Naive thymus-derived CD4-positive, alpha-beta T cell (primary cell): ENCODE results near the gene ZNF107. TPM values are rescaled to one million over a fixed set of nuclear protein-coding genes. Genes with fewer than 3 reads are reported as not detected.
A peak's percentile ranks its signal among the peaks of the same experiment; 100 is the strongest.
"Not testable (repeated sequence)": the region's sequence is repeated elsewhere in the genome, so short reads cannot be mapped to it uniquely, and the experiment has no call there.

Experiments used
- ATAC-seq: fragments of 150-1000 bp; cut with Tn5 transposase; 2 replicates; pipeline ENCODE4 v1.10.0; 2021; ENCODE audit warnings: mild to moderate bottlenecking, moderate library complexity
- CTCF ChIA-PET: fragments of 350-600 bp; sonication (Branson Sonifier 250); formaldehyde crosslinking; loops from one replicate; lab custom pipeline; 2021; ENCODE audit warnings: antibody characterized with exemption; lab: Charles Lee
- POLR2A ChIA-PET: fragments of 350-600 bp; sonication (Branson Sonifier 250); formaldehyde crosslinking; loops from one replicate; lab custom pipeline; 2021; ENCODE audit warnings: antibody characterized with exemption, inconsistent platforms; lab: Charles Lee
- DNase-seq, 9 donors: peaks; one replicate each; pipeline versions ENCODE4 v3.0.0 to v3.0.0-alpha.2; 2020 to 2022; ENCODE audit warnings: mixed read lengths in 1 of 9
- H3K27ac ChIP-seq: one replicate; pipeline ENCODE4 v1.7.0; 2013; ENCODE audit warnings: mild to moderate bottlenecking, low read depth, low read length, moderate library complexity
- H3K27me3 ChIP-seq, 2 donors: one replicate each; pipeline ENCODE4 v1.7.0; 2013; ENCODE audit warnings: low read length in 2 of 2, mild to moderate bottlenecking in 2 of 2, moderate library complexity in 2 of 2; ENCODE audit not compliant: control insufficient read depth in 2 of 2, insufficient read depth in 2 of 2
- H3K36me3 ChIP-seq, 3 experiments: 1 replicate in 2 of 3; 2 replicates in 1 of 3; pipeline ENCODE4 v1.7.0; 2013; ENCODE audit warnings: low read length in 3 of 3, mild to moderate bottlenecking in 3 of 3, moderate library complexity in 1 of 3; ENCODE audit not compliant: insufficient read depth in 3 of 3, control insufficient read depth in 2 of 3
- H3K4me1 ChIP-seq, 2 donors: one replicate each; pipeline ENCODE4 v1.7.0; 2013; ENCODE audit warnings: low read length in 2 of 2, mild to moderate bottlenecking in 2 of 2, moderate library complexity in 1 of 2; ENCODE audit not compliant: control insufficient read depth in 2 of 2, insufficient read depth in 2 of 2
- H3K4me3 ChIP-seq: 2 replicates; pipeline ENCODE4 v1.7.0; 2013; ENCODE audit warnings: mild to moderate bottlenecking, low read length
- H3K9me3 ChIP-seq, 3 experiments: 1 replicate in 2 of 3; 2 replicates in 1 of 3; pipeline ENCODE4 v1.7.0; 2013; ENCODE audit warnings: low read length in 3 of 3; ENCODE audit not compliant: control insufficient read depth in 2 of 3
- H3K27ac Mint-ChIP-seq, 9 donors: one replicate each; pipeline ENCODE4 v1.8.0; 2020 to 2022; ENCODE audit warnings: mixed read lengths in 9 of 9, mild to moderate bottlenecking in 8 of 9, moderate library complexity in 5 of 9, inconsistent platforms in 2 of 9
- H3K27me3 Mint-ChIP-seq, 5 donors: one replicate each; pipeline ENCODE4 v1.8.0; 2021 to 2022; ENCODE audit warnings: mixed read lengths in 5 of 5, mild to moderate bottlenecking in 1 of 5
- H3K36me3 Mint-ChIP-seq, 5 donors: one replicate each; pipeline ENCODE4 v1.8.0; 2020 to 2022; ENCODE audit warnings: mixed read lengths in 5 of 5, mild to moderate bottlenecking in 3 of 5, inconsistent platforms in 1 of 5
- H3K4me1 Mint-ChIP-seq, 7 donors: one replicate each; pipeline ENCODE4 v1.8.0; 2020 to 2022; ENCODE audit warnings: mixed read lengths in 7 of 7, mild to moderate bottlenecking in 3 of 7, inconsistent platforms in 1 of 7
- H3K4me3 Mint-ChIP-seq, 10 donors: one replicate each; pipeline ENCODE4 v1.8.0; 2020 to 2022; ENCODE audit warnings: mild to moderate bottlenecking in 10 of 10, mixed read lengths in 10 of 10, moderate library complexity in 6 of 10, inconsistent platforms in 2 of 10
- H3K9me3 Mint-ChIP-seq, 11 donors: one replicate each; pipeline ENCODE4 v1.8.0; 2020 to 2022; ENCODE audit warnings: mixed read lengths in 11 of 11, mild to moderate bottlenecking in 4 of 11, inconsistent platforms in 1 of 11, moderate library complexity in 1 of 11
- intact Hi-C, 2 donors: fragments of 100-400 bp; cut with micrococcal nuclease; formaldehyde crosslinking; loops; one replicate each; pipeline ENCODE4 v1.15.1; 2023
- polyA plus RNA-seq, 2 donors: library from polyadenylated mRNA; unstranded; fragments of 300-500 nt; fragmentation: Illumina TruSeq; gene quantifications; one replicate each; pipeline ENCODE4 v1.2.3, GENCODE V29; 2021
- total RNA-seq, 6 experiments: library from RNA in 5 of 6; stranded (reverse) in 5 of 6; gene quantifications; 1 replicate in 5 of 6; 2 replicates in 1 of 6; pipeline ENCODE4 v1.2.3 and lab custom pipeline; 2021 to 2026

The ZNF107 gene
- total and polyA plus RNA-seq, 7 experiments from 2014 or later: 11.2 to 33.5 (median 15.6) TPM

DNA sequence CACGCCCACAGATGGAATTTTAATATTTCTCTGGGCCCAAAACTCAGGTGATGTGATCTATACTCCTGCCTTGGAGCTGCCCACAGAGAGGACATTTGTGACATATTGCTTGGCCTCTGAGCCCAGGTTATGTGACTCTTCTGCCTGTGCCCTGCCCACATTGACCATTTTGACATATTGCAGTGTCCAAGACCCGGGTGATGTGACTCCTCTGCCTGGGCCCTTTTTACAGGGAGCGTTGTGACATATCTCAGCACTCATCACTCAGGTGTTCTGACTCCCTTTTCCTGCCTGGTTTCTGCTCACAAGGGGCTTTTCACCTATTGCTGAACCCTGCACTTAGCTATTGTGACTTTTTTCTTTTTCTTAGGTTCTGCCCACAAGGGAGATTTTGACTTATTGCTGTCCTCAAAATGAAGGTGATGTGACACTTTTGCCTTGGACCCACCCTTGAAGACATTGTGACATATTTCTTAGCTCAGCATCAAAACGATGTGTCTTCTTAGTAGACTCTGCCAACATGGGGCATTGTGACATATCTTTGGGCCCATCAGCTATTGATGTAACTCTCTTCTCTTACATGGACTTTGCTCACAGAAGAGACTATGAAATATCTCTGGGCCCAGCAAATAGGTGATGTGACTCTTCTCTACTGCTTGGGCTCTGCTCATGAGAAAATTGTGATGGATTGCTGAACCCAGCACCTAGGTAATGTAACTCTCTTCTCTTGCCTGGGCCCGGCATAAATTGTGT lies 11.0 kb upstream of the ZNF107 start:
- DNase-seq: no peak
- no peak overlapping the region for H3K4me3 Mint-ChIP-seq
- H3K36me3 Mint-ChIP-seq: peaks cover 0 to 6% (median 2%) of the 10 kb centered on the region in 5 donors
- H3K4me3 ChIP-seq: no peak overlapping the region
- H3K9me3 Mint-ChIP-seq: peaks cover 0 to 35% (median 3%) of the 10 kb centered on the region in 11 donors
- CTCF ChIA-PET: interaction anchor here (0.8 kb wide), 1 partner anchor 1670 kb away, joined by 4 read pairs; no protein-coding TSS in a partner anchor
- H3K4me1 ChIP-seq: no peaks in the 10 kb centered on the region
- H3K27ac Mint-ChIP-seq: no peak overlapping the region
- no peak overlapping the region for H3K27ac ChIP-seq
- no peaks in the 10 kb centered on the region for H3K27me3 Mint-ChIP-seq
- H3K9me3 ChIP-seq: no peaks in the 10 kb centered on the region
- POLR2A ChIA-PET: no interaction called here
- intact Hi-C loops: no loop called here
- ATAC-seq: no peak
- peaks cover 0 to 6% (median 0%) of the 10 kb centered on the region in 7 donors for H3K4me1 Mint-ChIP-seq
- H3K36me3 ChIP-seq: no peaks in the 10 kb centered on the region
- H3K27me3 ChIP-seq: no peaks in the 10 kb centered on the region

DNA sequence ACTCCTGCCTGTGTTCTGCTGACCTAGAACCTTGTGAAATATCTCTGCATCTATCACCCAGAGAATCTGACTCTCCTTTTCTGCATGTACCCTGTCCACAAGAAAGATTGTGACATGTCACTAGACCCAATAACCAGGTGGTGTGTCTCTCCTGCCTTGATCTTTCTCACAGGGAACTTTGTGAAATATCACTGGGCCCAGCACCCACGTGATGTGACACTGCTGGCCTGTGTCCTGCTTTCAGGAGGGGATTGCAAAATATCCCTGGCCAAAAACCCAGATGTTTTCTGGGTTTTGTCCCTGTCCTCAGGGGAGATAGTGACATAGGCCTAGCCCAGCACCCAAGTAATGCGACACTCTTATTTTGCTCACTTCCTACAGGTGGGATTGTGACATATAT lies 10.1 kb upstream of the ZNF107 start:
- Histone ChIP-seq H3K9me3 (no peaks in the 10 kb centered on the region), H3K27ac (no peak overlapping the region), H3K4me3 (no peak overlapping the region), H3K4me1 (no peaks in the 10 kb centered on the region), H3K27me3 (no peaks in the 10 kb centered on the region), H3K36me3 (no peaks in the 10 kb centered on the region)
- H3K4me1 Mint-ChIP-seq: peaks cover 0 to 6% (median 0%) of the 10 kb centered on the region in 7 donors
- peaks cover 0 to 31% (median 3%) of the 10 kb centered on the region in 11 donors for H3K9me3 Mint-ChIP-seq
- ATAC-seq (no peak), DNase-seq (no peak)
- CTCF ChIA-PET: no interaction called here
- peaks cover 0 to 6% (median 0%) of the 10 kb centered on the region in 5 donors for H3K36me3 Mint-ChIP-seq
- H3K27ac Mint-ChIP-seq: no peak overlapping the region
- no peak overlapping the region for H3K4me3 Mint-ChIP-seq
- H3K27me3 Mint-ChIP-seq: no peaks in the 10 kb centered on the region
- POLR2A ChIA-PET: no interaction called here
- intact Hi-C loops: no loop called here

DNA sequence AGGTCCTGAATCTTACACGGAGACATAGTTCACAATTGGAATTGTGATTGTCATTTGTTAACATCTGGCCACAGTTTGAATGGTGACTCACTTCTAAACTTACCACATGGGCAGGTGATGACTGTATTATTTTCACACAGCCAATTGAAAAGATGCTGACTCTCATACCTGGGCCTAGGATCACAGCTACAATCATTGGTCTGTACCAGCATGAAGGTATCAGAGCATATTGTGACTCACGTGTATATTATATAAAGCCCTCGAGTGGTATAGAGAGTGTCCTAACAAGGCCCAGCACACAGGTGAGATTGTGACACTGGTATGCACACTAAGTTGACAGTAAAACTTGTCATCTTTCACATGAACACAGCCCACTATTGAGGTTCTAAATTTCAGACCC lies 9.4 kb upstream of the ZNF107 start:
- Mint-ChIP-seq H3K27me3 (no peaks in the 10 kb centered on the region), H3K9me3 (peaks cover 5 to 29% (median 7%) of the 10 kb centered on the region in 11 donors), H3K4me3 (no peak overlapping the region), H3K27ac (no peak overlapping the region), H3K4me1 (peaks cover 0 to 6% (median under 1%) of the 10 kb centered on the region in 7 donors), H3K36me3 (peaks cover 3 to 9% (median 6%) of the 10 kb centered on the region in 5 donors)
- ChIA-PET POLR2A (no interaction called here), CTCF (no interaction called here)
- DNase-seq (no peak), ATAC-seq (no peak)
- Histone ChIP-seq H3K4me1 (no peaks in the 10 kb centered on the region), H3K4me3 (no peak overlapping the region), H3K9me3 (peaks cover 0 to 3% (median 0%) of the 10 kb centered on the region in 3 experiments), H3K27ac (no peak overlapping the region), H3K36me3 (no peaks in the 10 kb centered on the region), H3K27me3 (no peaks in the 10 kb centered on the region)
- intact Hi-C loops: no loop called here

DNA sequence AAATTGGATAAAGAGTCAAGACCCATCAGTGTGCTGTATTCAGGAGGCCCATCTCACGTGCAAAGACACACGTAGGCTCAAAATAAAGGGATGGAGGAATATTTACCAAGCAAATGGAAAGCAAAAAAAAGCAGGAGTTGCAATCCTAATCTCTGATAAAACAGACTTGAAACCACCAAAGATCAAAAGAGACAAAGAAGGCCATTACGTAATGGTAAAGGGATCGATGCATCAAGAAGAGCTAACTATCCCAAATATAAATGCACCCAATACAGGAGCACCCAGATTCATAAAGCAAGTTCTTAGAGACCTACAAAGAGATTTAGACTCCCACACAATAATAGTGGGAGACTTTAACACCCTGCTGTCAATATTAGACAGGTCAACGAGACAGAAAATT lies 3.8 kb upstream of the ZNF107 start:
- Mint-ChIP-seq H3K36me3 (peaks cover 6 to 16% (median 10%) of the 10 kb centered on the region in 5 donors), H3K9me3 (peaks cover 5 to 26% (median 9%) of the 10 kb centered on the region in 11 donors), H3K4me3 (peak overlapping the region in 5 of 10 donors; percentile 12 to 65 (median 35)), H3K4me1 (peaks cover 7 to 50% (median 43%) of the 10 kb centered on the region in 7 donors), H3K27ac (peak overlapping the region in 4 of 9 donors; percentile 19 to 77 (median 59))
- DNase-seq, H3K36me3 ChIP-seq, H3K4me1 ChIP-seq, H3K27me3 ChIP-seq, ATAC-seq, H3K9me3 ChIP-seq, intact Hi-C loops, H3K27me3 Mint-ChIP-seq, CTCF ChIA-PET, H3K27ac ChIP-seq, H3K4me3 ChIP-seq: not testable (repeated sequence)
- POLR2A ChIA-PET: interaction anchor here (0.6 kb wide), 1 partner anchor 48 kb away, joined by 3 read pairs; no protein-coding TSS in a partner anchor

DNA sequence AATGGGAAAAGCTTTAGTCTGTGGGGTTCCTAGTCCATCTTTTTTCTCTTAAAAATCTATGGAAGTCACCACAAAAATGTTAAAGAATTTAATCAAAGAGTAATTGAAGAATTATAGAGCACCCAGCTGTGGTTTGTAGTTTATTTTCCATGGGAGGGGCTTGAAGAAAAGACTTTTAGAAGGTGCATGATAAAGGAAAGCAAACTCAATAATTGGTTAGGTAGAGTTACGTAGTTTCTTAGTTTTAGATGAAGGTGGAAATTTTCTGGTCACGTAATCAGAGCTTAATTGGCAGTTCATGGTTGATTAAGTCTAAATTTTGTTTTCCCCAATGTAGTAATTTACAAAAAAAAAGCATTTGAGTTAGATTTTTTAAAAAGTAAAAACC lies 724 bp downstream of the ZNF107 start:
- peaks cover 0 to 35% (median 3%) of the 10 kb centered on the region in 3 experiments for H3K36me3 ChIP-seq
- Mint-ChIP-seq H3K4me1 (peaks cover 18 to 82% (median 72%) of the 10 kb centered on the region in 7 donors), H3K9me3 (peaks cover 0 to 38% (median 18%) of the 10 kb centered on the region in 11 donors), H3K4me3 (peak overlapping the region; percentile 92 to 98 (median 96)), H3K27me3 (no peaks in the 10 kb centered on the region), H3K36me3 (peaks cover 19 to 46% (median 38%) of the 10 kb centered on the region in 5 donors), H3K27ac (peak overlapping the region; percentile 96 to 98 (median 97))
- ChIA-PET CTCF (interaction anchor here (0.9 kb wide), 1 partner anchor 128 kb away, joined by 3 read pairs; the partner anchor contains the start of gene ZNF138), POLR2A (interaction anchor here (1.3 to 3.4 kb wide), 6 partner anchors 8 to 707 kb away, joined by 6 to 25 read pairs (median 16); partner anchors contain the start of genes ERV3-1, ZNF138, ZNF680 and ZNF736)
- H3K4me1 ChIP-seq: peaks cover 11 to 19% of the 10 kb centered on the region in 2 donors
- intact Hi-C loops: loop anchor here (1.0 to 5.0 kb wide), 12 partner anchors 34 to 766 kb away; partner anchors contain the start of genes ZNF138 (in 2 of the 2), ZNF273 (in 2 of the 2), ZNF680 (in 2 of the 2) and ERV3-1 (in 1 of the 2)
- ATAC-seq: peak; percentile 18
- no peaks in the 10 kb centered on the region for H3K27me3 ChIP-seq
- peaks cover 0 to 6% (median 0%) of the 10 kb centered on the region in 3 experiments for H3K9me3 ChIP-seq
- peak overlapping the region; percentile 96 for H3K27ac ChIP-seq
- peak in 3 of 9 donors; percentile 39 to 50 (median 40) for DNase-seq
- H3K4me3 ChIP-seq: peak overlapping the region; percentile 92

DNA sequence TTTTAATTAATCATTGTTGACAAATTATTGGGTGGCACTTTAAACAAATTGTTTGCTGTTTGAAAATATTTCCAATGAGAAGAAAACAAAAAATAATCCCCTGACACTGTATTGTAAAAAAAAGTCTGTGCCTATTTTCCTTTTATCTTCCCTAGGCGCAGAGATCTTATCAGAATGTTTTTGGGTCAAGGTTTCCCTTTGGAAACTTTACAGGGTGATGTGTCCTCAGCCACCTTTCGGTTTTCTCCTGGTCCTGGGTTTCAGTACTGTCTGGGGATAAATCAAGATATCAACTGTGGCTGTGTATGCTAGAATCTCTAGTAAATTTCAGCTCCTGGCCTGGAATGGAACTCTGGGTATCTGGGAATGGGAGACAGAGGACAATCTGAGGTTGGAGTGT lies 1.4 kb downstream of the ZNF107 start:
- Histone ChIP-seq H3K36me3 (peaks cover 0 to 35% (median 3%) of the 10 kb centered on the region in 3 experiments), H3K4me1 (peaks cover 11 to 19% of the 10 kb centered on the region in 2 donors), H3K27me3 (no peaks in the 10 kb centered on the region), H3K4me3 (peak overlapping the region; percentile 92), H3K27ac (peak overlapping the region; percentile 96), H3K9me3 (peaks cover 0 to 6% (median 0%) of the 10 kb centered on the region in 3 experiments)
- Mint-ChIP-seq H3K9me3 (peaks cover 0 to 38% (median 22%) of the 10 kb centered on the region in 11 donors), H3K27ac (peak overlapping the region; percentile 96 to 98 (median 97)), H3K4me1 (peaks cover 18 to 81% (median 72%) of the 10 kb centered on the region in 7 donors), H3K4me3 (peak overlapping the region; percentile 92 to 98 (median 96)), H3K27me3 (no peaks in the 10 kb centered on the region), H3K36me3 (peaks cover 19 to 51% (median 44%) of the 10 kb centered on the region in 5 donors)
- ATAC-seq (no peak), DNase-seq (no peak)
- CTCF ChIA-PET: no interaction called here
- intact Hi-C loops: loop anchor here (2.0 to 5.0 kb wide), 4 partner anchors 35 to 707 kb away; partner anchors contain the start of genes ERV3-1 (in 1 of the 2) and ZNF92 (in 1 of the 2)
- POLR2A ChIA-PET: interaction anchor here (0.6 to 2.5 kb wide), 2 partner anchors 127 to 1317 kb away, joined by 6 to 25 read pairs; partner anchors contain the start of gene ZNF138
